NCI-H526 treated with DMSO at 0.1 percent for 48 hours (cell line): ENCODE results near the gene GPT2.

Experiments used
- DNase-seq: peaks from one replicate; lab custom pipeline; 2025; lab: John Stamatoyannopoulos, UW

Gene GPT2

GRCh38 chr16:46968063-46968435, 83.9 kb downstream of the GPT2 start:
- no peak for DNase-seq

DNA sequence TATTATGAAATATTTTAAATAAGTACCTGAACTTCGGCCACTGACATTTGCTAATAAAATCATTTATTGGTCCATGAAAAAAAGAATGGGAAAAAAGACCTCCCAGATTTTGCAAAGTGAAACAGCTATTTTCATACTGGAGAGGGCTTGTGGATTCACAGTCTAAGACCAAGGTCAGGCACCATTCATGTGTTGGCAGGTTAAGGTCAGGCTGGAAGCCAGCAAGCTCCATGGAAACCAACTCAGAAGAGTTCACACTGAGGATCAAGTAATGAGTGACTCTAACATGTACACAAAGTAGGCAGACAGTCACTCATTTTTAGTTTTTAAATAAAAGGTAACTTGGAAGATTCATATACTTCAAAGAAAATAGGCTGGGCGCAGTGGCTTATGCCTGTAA, 85.9 kb downstream of the GPT2 start:
- DNase-seq: no peak

GRCh38 chr16:46971271-46971670, 87.1 kb downstream of the GPT2 start:
- no peak for DNase-seq

DNA sequence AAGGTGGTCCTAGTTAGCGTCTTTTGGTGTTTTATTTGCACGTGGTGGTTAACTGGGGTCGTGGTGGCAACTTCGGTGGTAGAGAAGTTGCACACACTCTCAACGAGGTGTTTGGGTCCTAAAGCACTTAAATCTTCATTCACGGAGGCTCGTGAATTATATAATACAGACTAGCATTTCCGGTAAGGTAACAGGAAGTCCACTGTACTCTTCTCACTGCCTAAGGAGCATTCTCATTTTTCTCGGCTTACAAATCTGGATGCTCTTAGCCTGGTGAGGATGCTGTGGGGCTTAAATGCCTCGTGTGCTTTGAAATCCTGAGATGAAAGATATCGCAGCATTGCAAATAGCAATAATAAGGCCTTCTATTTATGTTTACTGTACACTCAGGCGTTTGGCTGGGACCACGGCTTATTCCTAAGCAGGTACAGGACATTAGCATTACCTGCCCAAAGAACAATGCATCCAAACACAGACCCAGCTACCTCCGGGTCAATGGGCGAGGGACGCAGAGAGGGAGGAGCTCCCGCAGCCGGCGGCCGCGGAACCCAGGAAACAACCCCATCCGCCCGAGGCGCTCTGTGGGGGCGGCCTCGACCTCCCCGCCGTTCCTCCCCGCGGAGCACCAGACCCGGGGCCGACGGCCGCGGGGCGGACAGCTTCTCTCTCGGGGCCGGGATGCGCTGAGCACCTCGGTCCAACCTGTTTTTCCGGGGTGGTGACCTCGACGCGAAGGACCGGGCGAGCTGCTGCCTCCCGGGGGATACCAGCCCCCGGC, 88.5 kb downstream of the GPT2 start:
- DNase-seq: peak; percentile 4

DNA sequence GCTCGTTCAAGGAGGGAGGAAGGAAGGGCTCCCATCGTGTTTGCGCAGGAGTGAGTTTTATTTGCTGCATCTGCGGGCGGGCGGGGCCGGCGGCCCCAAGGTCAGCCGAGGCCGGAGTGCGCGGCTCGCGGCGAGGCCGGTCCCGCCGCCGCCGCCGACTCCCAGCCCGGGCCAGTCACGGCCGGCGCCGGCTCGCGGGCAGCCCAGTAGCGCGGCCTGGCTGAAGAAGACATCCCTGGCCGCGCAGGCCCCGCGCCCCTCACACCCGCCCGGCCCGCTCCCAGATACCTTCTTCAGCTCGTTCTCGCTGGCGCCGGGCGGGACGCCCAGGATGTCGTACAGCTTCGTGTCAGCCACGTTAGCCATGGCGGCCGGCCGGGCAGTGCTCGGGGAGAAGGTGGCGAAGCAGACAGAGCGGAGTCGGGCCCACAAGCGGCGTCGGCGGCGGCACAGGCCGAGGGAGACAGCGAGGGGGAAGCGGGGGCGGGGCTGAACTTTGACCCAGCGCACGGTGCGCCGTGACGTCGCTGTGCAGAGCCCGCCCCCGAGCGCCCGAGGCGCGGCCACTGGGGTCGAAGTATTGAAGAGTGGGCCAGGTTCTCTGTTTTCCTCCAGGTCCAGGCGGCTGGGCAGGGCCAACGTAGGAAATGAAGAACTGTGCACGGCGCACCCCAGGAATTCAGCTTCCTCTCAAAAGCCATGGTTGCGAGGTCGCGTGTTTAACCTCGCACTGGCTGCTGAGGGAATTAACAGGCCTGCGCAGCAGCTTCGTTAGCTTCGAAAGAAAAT, 89.2 kb downstream of the GPT2 start, which contains the start of gene DNAJA2:
DNAJA2 (minus strand) TSS at position 468 of the 789 bp plus-strand sequence; CDS start at position 366, 102 bp downstream.
- DNase-seq: peak; percentile 58

- peak; percentile 35 for DNase-seq
Observed at GRCh38 chr16:46973996-46974324, 89.8 kb downstream of the GPT2 start.

DNA sequence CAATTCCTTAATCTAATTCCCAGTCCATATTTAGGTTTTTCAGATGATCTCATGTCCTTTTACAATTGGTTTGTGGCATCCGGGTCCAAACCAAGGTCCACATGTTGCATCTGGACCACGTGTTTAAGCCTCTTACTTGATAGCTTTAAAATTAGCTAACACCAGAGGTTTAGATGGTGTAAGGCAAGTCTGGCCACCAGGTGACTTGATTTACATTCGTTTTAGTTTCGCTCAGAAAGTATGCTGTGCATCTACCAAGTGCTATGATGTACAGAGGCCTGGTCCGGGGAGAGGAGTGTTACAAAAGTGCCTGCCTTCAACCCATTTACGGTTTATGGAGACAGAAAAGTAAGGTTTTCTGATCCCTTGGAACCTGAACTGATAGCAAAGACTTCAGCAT, 90.2 kb downstream of the GPT2 start:
- DNase-seq: no peak

- DNase-seq: no peak
Observed at GRCh38 chr16:46975165-46975564, 91.0 kb downstream of the GPT2 start.

GRCh38 chr16:46975908-46976470, 91.8 kb downstream of the GPT2 start:
- DNase-seq: no peak

DNA sequence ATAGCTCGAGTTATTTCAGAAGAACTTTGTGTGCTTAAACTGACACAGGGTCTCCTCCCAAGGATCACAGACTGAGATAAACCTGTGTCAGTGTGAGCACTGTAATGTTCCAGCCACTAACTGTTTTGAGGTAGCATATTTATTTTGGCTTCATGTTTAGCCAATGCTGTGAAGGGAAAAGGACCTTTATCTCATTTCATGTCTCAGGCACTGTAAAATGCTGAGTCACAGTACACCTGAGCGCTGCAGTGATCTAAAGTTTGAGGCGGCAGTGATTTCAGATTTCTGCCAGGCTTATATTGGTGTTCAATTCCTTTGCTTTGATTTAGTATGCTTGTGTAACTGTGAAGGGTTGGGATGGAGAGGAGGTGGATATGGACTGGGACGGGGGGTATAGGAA, 92.4 kb downstream of the GPT2 start:
- no peak for DNase-seq
